HepG2 (cell line): ENCODE results near the gene PRSS8.
A peak's percentile ranks its signal among the peaks of the same experiment; 100 is the strongest.

Experiments used
- BRCA1 ChIP-seq: sonication (generic); formaldehyde crosslinking; IDR thresholded peaks from 2 replicates; pipeline ENCODE4 v1.4.0; 2020; ENCODE audit warnings: missing genetic modification reagents
- CBX1 ChIP-seq: IDR thresholded peaks from one replicate; pipeline ENCODE4 v1.6.1; 2016; ENCODE audit warnings: antibody characterized with exemption, low read depth
- GABPA ChIP-seq, 2 experiments: IDR thresholded peaks; 2 replicates each; pipeline ENCODE4 v1.6.1; 2011 to 2016; ENCODE audit warnings: low read depth in 2 of 2, low read length in 1 of 2, missing biosample characterization in 1 of 2, missing genetic modification characterization in 1 of 2
- MIXL1 ChIP-seq: IDR thresholded peaks from 2 replicates; pipeline ENCODE4 v1.6.1; 2016
- PHB2 ChIP-seq: fragments of 450-650 bp; IDR thresholded peaks from 2 replicates; pipeline ENCODE4 v1.6.1; 2018; ENCODE audit not compliant: partially characterized antibody
- PRDM4 ChIP-seq: sonication (generic); formaldehyde crosslinking; IDR thresholded peaks from 2 replicates; pipeline ENCODE4 v1.9.0; 2021; ENCODE audit warnings: missing genetic modification reagents, borderline replicate concordance
- REST ChIP-seq, 2 experiments: IDR thresholded peaks; 2 replicates each; pipeline ENCODE4 v1.6.1; 2011 to 2012; ENCODE audit warnings: low read length in 2 of 2, borderline replicate concordance in 1 of 2, low read depth in 1 of 2, mild to moderate bottlenecking in 1 of 2, moderate library complexity in 1 of 2
- SALL2 ChIP-seq: sonication (generic); formaldehyde crosslinking; IDR thresholded peaks from 2 replicates; pipeline ENCODE4 v1.8.1; 2023; ENCODE audit warnings: mild to moderate bottlenecking, missing genetic modification reagents, inconsistent platforms
- SP1 ChIP-seq, 2 experiments: fragments of 450-650 bp in 1 of 2; sonication (generic) in 1 of 2; formaldehyde crosslinking in 1 of 2; IDR thresholded peaks; 2 replicates each; pipeline versions ENCODE4 v1.4.0 to v1.6.1; 2016 to 2020; ENCODE audit warnings: missing genetic modification reagents in 1 of 2
- TERF1 ChIP-seq: sonication (generic); formaldehyde crosslinking; IDR thresholded peaks from 2 replicates; pipeline ENCODE4 v1.8.0; 2022; ENCODE audit warnings: mild to moderate bottlenecking, missing genetic modification reagents, moderate library complexity
- ZBTB33 ChIP-seq: sonication (generic); formaldehyde crosslinking; IDR thresholded peaks from 2 replicates; pipeline ENCODE4 v1.4.0; 2020; ENCODE audit warnings: missing genetic modification reagents
- ZZZ3 ChIP-seq: sonication (generic); formaldehyde crosslinking; IDR thresholded peaks from 2 replicates; pipeline ENCODE4 v1.4.0; 2020; ENCODE audit warnings: missing genetic modification reagents, mild to moderate bottlenecking, borderline replicate concordance

GRCh38 chr16:31094424-31095120, 41.0 kb downstream of the PRSS8 start, which contains the start of gene VKORC1:
- TF ChIP-seq REST (IDR thresholded peaks at IDR 0.05; ENCODE audit: borderline replicate concordance in 1 of 2, low read depth in 1 of 2, low read length in 2 of 2) (peak in 1 of 2 experiments; percentile 59; a peak in 1 of 4 replicates), ZBTB33 (CRISPR knock-in tag) (no peak), SP1 (IDR thresholded peaks at IDR 0.05) (no peak), SP1 (CRISPR knock-in tag; IDR thresholded peaks at IDR 0.05) (peak; percentile 71; the same call in 1 of the 2 replicates), ZZZ3 (CRISPR knock-in tag) (no peak), PHB2 (no peak), SALL2 (peak; percentile 90), TERF1 (0 out of 2 replicates have a peak, but pooled peaks have one; percentile 78), PRDM4 (CRISPR knock-in tag) (no peak), BRCA1 (CRISPR knock-in tag) (no peak), CBX1 (no peak), GABPA (IDR thresholded peaks at IDR 0.05; ENCODE audit: low read depth, low read length) (peak; percentile 59), GABPA (CRISPR knock-in tag; IDR thresholded peaks at IDR 0.05; ENCODE audit: low read depth) (peak; percentile 87), MIXL1 (CRISPR knock-in tag) (peak; percentile 70)
